NT2/D1 (cell line): Measurements from ENCODE around the gene ATP6V0A4.

Experiments
- SUZ12 ChIP-seq: IDR thresholded peaks from 2 replicates; pipeline ENCODE4 v1.6.1; 2011; ENCODE audit not compliant: insufficient read length, insufficient read depth; ENCODE audit errors: extremely low read depth
- YY1 ChIP-seq: IDR thresholded peaks from 2 replicates; pipeline ENCODE4 v1.6.1; 2011; ENCODE audit not compliant: insufficient read length, insufficient read depth

GRCh38 chr7:138665249-138665648 is 132.7 kb downstream of the ATP6V0A4 start:
- TF ChIP-seq YY1 (no peak), SUZ12 (no peak)
